ENCODE data around the gene UNC93A.

The UNC93A gene

GRCh38 chr6:167327391-167327790 lies 36.3 kb downstream of the UNC93A start:
- no peak overlapping the region for H2AFZ ChIP-seq (ENCODE audit: low read depth, low read length, severe bottlenecking)
- no peak overlapping the region for H3K9ac ChIP-seq (ENCODE audit: low read length)
- TF ChIP-seq CTCF (IDR thresholded peaks at IDR 0.05; ENCODE audit: insufficient read depth, low read length, poor library complexity, severe bottlenecking) (no peak), EZH2phosphoT487 (conservative IDR thresholded peaks at IDR 0.05; ENCODE audit: low read length) (no peak)
- H4K20me1 ChIP-seq (ENCODE audit: low read depth, low read length): no peaks in the 10 kb centered on the region
- no peaks in the 10 kb centered on the region for H3K79me2 ChIP-seq (ENCODE audit: insufficient read depth, low read length)
- H3K4me2 ChIP-seq (ENCODE audit: low read depth, low read length, poor library complexity, severe bottlenecking): no peak overlapping the region
- no peaks in the 10 kb centered on the region for H3K9me2 ChIP-seq (replicated peaks; ENCODE audit: insufficient read depth, low read length)
- 0 out of 2 replicates have a peak, but pooled peaks cover 8% of the 10 kb centered on the region for H3K27me3 ChIP-seq (ENCODE audit: low read length)
- H3K36me3 ChIP-seq (ENCODE audit: low read length): no peaks in the 10 kb centered on the region
- H3K9me3 ChIP-seq (ENCODE audit: insufficient read depth, low read length): no peaks in the 10 kb centered on the region
- no peak overlapping the region for H3K4me3 ChIP-seq (ENCODE audit: insufficient read depth, low read length, poor library complexity, severe bottlenecking)
- no peak overlapping the region for H3K27ac ChIP-seq (ENCODE audit: low read depth, low read length)
- H3F3A ChIP-seq (ENCODE audit: insufficient read depth): no peaks in the 10 kb centered on the region

GRCh38 chr6:167328086-167328485 lies 37.0 kb downstream of the UNC93A start:
- no peak overlapping the region for H3K4me3 ChIP-seq (ENCODE audit: insufficient read depth, low read length, poor library complexity, severe bottlenecking)
- no peaks in the 10 kb centered on the region for H3K9me2 ChIP-seq (replicated peaks; ENCODE audit: insufficient read depth, low read length)
- H4K20me1 ChIP-seq (ENCODE audit: low read depth, low read length): no peaks in the 10 kb centered on the region
- H3K79me2 ChIP-seq (ENCODE audit: insufficient read depth, low read length): no peaks in the 10 kb centered on the region
- 0 out of 2 replicates have a peak, but pooled peaks cover 8% of the 10 kb centered on the region for H3K27me3 ChIP-seq (ENCODE audit: low read length)
- no peak overlapping the region for H3K27ac ChIP-seq (ENCODE audit: low read depth, low read length)
- no peaks in the 10 kb centered on the region for H3K36me3 ChIP-seq (ENCODE audit: low read length)
- no peak for TF ChIP-seq CTCF (IDR thresholded peaks at IDR 0.05; ENCODE audit: insufficient read depth, low read length, poor library complexity, severe bottlenecking)
- no peak for TF ChIP-seq EZH2phosphoT487 (conservative IDR thresholded peaks at IDR 0.05; ENCODE audit: low read length)
- H3F3A ChIP-seq (ENCODE audit: insufficient read depth): no peaks in the 10 kb centered on the region
- no peak overlapping the region for H3K9ac ChIP-seq (ENCODE audit: low read length)
- no peak overlapping the region for H2AFZ ChIP-seq (ENCODE audit: low read depth, low read length, severe bottlenecking)
- no peak overlapping the region for H3K4me2 ChIP-seq (ENCODE audit: low read depth, low read length, poor library complexity, severe bottlenecking)
- H3K9me3 ChIP-seq (ENCODE audit: insufficient read depth, low read length): no peaks in the 10 kb centered on the region

DNA sequence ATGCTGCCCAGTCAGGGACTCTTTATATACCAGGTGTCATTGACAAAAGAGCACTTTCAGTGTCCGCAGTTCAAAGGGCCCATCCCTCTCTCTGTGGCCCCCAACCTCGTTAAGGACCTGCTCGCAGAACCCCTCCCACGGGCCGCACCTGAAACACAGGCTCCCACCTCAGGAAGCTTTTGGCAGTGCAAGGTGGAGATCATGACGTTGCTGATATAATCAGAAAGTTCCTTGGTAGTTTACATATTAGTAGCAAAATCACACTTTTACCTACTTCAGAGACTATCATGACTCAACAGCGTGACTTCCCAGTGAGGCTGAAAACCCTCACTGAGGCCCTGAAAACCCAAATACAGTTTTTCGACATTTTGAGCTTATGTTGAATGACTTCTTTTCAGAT lies 37.9 kb downstream of the UNC93A start:
- Histone ChIP-seq H3K4me2 (ENCODE audit: low read depth, low read length, poor library complexity, severe bottlenecking) (no peak overlapping the region), H3K9me2 (replicated peaks; ENCODE audit: insufficient read depth, low read length) (no peaks in the 10 kb centered on the region), H3K27ac (ENCODE audit: low read depth, low read length) (no peak overlapping the region), H3F3A (ENCODE audit: insufficient read depth) (no peaks in the 10 kb centered on the region), H3K36me3 (ENCODE audit: low read length) (no peaks in the 10 kb centered on the region), H3K9ac (ENCODE audit: low read length) (no peak overlapping the region), H3K27me3 (ENCODE audit: low read length) (0 out of 2 replicates have a peak, but pooled peaks cover 8% of the 10 kb centered on the region), H2AFZ (ENCODE audit: low read depth, low read length, severe bottlenecking) (no peak overlapping the region), H3K4me3 (ENCODE audit: insufficient read depth, low read length, poor library complexity, severe bottlenecking) (no peak overlapping the region), H3K79me2 (ENCODE audit: insufficient read depth, low read length) (no peaks in the 10 kb centered on the region), H3K9me3 (ENCODE audit: insufficient read depth, low read length) (no peaks in the 10 kb centered on the region), H4K20me1 (ENCODE audit: low read depth, low read length) (no peaks in the 10 kb centered on the region)
- no peak for TF ChIP-seq CTCF (IDR thresholded peaks at IDR 0.05; ENCODE audit: insufficient read depth, low read length, poor library complexity, severe bottlenecking)
- no peak for TF ChIP-seq EZH2phosphoT487 (conservative IDR thresholded peaks at IDR 0.05; ENCODE audit: low read length)

All from SU-DHL-6 (cell line).